Ectodermal cell (in vitro differentiated cells): ENCODE data around the gene CYS1.

ENCODE experiments used
- H3K27ac ChIP-seq: 2 replicates; pipeline ENCODE4 v1.7.0; 2013; ENCODE audit warnings: mild to moderate bottlenecking, low read depth, low read length; ENCODE audit not compliant: insufficient read depth, poor library complexity, severe bottlenecking
- H3K27me3 ChIP-seq: 2 replicates; pipeline ENCODE4 v1.7.0; 2013; ENCODE audit warnings: mild to moderate bottlenecking, low read length; ENCODE audit not compliant: insufficient read depth, control insufficient read depth, poor library complexity, severe bottlenecking
- H3K36me3 ChIP-seq: one replicate; pipeline ENCODE4 v1.7.0; 2013; ENCODE audit warnings: low read length; ENCODE audit not compliant: control insufficient read depth, insufficient read depth
- H3K4me1 ChIP-seq: one replicate; pipeline ENCODE4 v1.7.0; 2013; ENCODE audit warnings: low read length; ENCODE audit not compliant: control insufficient read depth, insufficient read depth
- H3K4me3 ChIP-seq: 2 replicates; pipeline ENCODE4 v1.7.0; 2013; ENCODE audit warnings: low read depth, low read length, control low read depth; ENCODE audit not compliant: insufficient read depth
- H3K9me3 ChIP-seq: 2 replicates; pipeline ENCODE4 v1.7.0; 2013; ENCODE audit warnings: mild to moderate bottlenecking, low read length, moderate library complexity; ENCODE audit not compliant: control insufficient read depth
- WGBS, 2 experiments: methylation state at CpG; one replicate each; pipeline ENCODE4 v1.1.7; 2013; ENCODE audit warnings: missing lambda C conversion rate in 2 of 2; 5-methylcytosine and 5-hydroxymethylcytosine counted together

The CYS1 gene

GRCh38 chr2:10039658-10040410 lies 40.4 kb downstream of the CYS1 start:
- H3K4me1 ChIP-seq = peaks cover 8% of the 10 kb centered on the region
- H3K27ac ChIP-seq = no peak overlapping the region
- peaks cover 5% of the 10 kb centered on the region for H3K27me3 ChIP-seq
- no peaks in the 10 kb centered on the region for H3K9me3 ChIP-seq
- H3K4me3 ChIP-seq = no peak overlapping the region
- no peaks in the 10 kb centered on the region for H3K36me3 ChIP-seq
- WGBS, 2 experiments = 92 to 93% methylated on average over 16 of the region's 16 CpGs

- Histone ChIP-seq H3K4me3 (no peak overlapping the region), H3K9me3 (no peaks in the 10 kb centered on the region), H3K27me3 (peaks cover 5% of the 10 kb centered on the region), H3K36me3 (no peaks in the 10 kb centered on the region), H3K27ac (no peak overlapping the region), H3K4me1 (peaks cover 8% of the 10 kb centered on the region)
Observed at GRCh38 chr2:10038716-10039115, 41.5 kb downstream of the CYS1 start.

- Histone ChIP-seq H3K9me3 (no peaks in the 10 kb centered on the region), H3K4me1 (peaks cover 8% of the 10 kb centered on the region), H3K4me3 (no peak overlapping the region), H3K36me3 (no peaks in the 10 kb centered on the region), H3K27ac (no peak overlapping the region), H3K27me3 (peaks cover 5% of the 10 kb centered on the region)
- 93 to 94% methylated on average over 10 of the region's 10 CpGs for WGBS, 2 experiments
Observed at GRCh38 chr2:10038123-10038522, 42.1 kb downstream of the CYS1 start.

DNA sequence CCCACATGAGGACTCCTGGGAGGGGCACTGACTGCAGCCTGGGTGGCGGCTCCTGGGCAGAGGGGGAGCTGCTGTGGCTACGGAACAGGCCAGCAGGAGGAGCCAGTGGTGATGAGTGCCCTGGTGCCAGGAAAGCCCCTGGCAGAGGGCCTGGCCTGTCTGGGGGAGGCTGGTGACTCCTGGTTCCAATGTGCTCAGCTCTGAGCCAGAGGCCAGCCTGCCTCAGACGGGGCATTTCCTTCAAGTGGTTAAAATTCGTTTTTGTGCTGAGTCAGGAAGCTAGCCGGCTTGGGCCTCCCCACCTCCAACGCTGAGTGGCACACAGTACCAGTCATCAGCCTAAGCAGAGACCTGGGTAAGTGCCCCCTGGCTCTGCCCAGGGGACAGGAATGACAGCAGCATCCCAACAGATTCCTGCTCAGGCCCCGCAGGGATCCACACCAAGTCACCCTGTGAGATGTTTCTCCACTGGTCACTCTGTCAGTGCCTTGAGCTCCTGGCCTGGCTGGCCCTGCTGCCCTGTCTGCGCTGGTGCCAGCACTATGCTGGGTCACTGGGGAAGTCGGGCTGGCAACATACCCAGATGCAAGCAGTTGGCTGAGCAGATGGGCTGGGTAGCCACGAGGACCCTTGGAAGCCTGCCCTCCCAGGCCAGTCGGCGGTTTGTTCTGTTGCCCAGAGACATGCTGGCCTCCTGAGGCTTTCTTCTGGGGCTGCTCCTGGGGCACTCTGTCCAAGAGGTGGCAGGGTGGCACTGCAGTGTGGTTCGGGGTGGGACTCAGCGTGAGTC lies 43.9 kb downstream of the CYS1 start:
- WGBS, 2 experiments = 86 to 90% methylated on average over 14 of the region's 14 CpGs
- Histone ChIP-seq H3K27ac (no peak overlapping the region), H3K27me3 (no peaks in the 10 kb centered on the region), H3K36me3 (no peaks in the 10 kb centered on the region), H3K4me1 (no peaks in the 10 kb centered on the region), H3K4me3 (no peak overlapping the region), H3K9me3 (no peaks in the 10 kb centered on the region)

GRCh38 chr2:10035633-10036032 lies 44.6 kb downstream of the CYS1 start:
- H3K27me3 ChIP-seq = no peaks in the 10 kb centered on the region
- H3K4me3 ChIP-seq = no peak overlapping the region
- WGBS, 2 experiments = 88 to 90% methylated on average over 5 of the region's 5 CpGs
- no peaks in the 10 kb centered on the region for H3K9me3 ChIP-seq
- no peak overlapping the region for H3K27ac ChIP-seq
- H3K36me3 ChIP-seq = no peaks in the 10 kb centered on the region
- no peaks in the 10 kb centered on the region for H3K4me1 ChIP-seq

DNA sequence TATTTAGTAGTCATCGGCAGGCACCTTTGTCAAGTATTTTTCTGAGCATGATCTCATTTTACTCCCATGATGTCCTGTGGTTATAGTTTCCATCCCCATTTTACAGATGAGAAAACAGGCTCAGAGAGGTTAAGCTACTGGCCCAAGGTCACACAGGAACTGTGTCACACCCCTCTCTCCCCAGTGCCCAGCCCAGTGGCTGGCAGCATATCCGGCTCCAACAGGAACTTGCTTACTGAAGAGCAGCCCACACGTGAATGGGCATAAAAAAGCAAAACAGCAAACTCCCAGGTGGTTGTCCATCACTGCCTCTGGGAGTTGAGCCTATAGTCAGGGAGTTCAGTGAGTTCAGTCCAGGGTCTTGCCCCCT lies 45.2 kb downstream of the CYS1 start:
- 90 to 91% methylated on average over 3 of the region's 3 CpGs for WGBS, 2 experiments
- H3K27ac ChIP-seq = no peak overlapping the region
- peaks cover 5% of the 10 kb centered on the region for H3K4me1 ChIP-seq
- H3K9me3 ChIP-seq = no peaks in the 10 kb centered on the region
- no peaks in the 10 kb centered on the region for H3K36me3 ChIP-seq
- no peaks in the 10 kb centered on the region for H3K27me3 ChIP-seq
- H3K4me3 ChIP-seq = no peak overlapping the region

DNA sequence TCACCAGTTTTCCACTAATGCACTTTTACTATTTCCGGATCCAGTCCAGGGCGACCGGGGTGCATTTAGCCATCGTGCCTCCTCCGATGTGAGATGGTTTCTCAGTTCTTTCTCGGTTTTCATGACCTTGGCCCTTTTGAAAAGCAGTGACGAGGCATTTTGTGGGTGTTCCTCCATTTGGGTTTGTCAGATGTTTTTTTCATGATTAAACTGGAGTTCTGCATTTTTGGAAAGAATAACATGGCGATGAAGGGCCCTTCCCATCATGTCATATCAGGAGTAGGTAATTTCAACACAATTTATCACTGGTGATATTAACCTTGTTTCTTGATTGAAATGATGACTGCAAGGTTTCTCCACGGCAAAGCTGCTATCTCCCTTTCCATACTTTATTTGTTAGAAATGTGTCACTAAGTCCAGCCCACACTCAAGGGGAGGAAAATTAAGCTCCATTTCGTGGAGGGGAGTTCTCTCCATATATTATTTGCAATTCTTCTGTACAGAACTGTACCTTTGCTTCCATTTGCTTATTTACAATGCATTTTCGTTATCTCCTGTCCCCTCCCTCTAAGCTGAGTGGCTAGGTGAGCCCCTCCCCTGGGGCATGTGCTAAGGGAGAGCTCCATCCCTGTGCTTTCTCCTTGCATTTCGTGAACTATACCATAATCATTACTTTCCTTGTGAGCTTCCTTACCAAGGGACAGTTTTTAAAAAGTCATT lies 45.7 kb downstream of the CYS1 start:
- no peaks in the 10 kb centered on the region for H3K27me3 ChIP-seq
- 88 to 90% methylated on average over 12 of the region's 12 CpGs for WGBS, 2 experiments
- no peak overlapping the region for H3K4me3 ChIP-seq
- H3K27ac ChIP-seq = no peak overlapping the region
- peaks cover 9% of the 10 kb centered on the region for H3K4me1 ChIP-seq
- H3K9me3 ChIP-seq = no peaks in the 10 kb centered on the region
- H3K36me3 ChIP-seq = no peaks in the 10 kb centered on the region

DNA sequence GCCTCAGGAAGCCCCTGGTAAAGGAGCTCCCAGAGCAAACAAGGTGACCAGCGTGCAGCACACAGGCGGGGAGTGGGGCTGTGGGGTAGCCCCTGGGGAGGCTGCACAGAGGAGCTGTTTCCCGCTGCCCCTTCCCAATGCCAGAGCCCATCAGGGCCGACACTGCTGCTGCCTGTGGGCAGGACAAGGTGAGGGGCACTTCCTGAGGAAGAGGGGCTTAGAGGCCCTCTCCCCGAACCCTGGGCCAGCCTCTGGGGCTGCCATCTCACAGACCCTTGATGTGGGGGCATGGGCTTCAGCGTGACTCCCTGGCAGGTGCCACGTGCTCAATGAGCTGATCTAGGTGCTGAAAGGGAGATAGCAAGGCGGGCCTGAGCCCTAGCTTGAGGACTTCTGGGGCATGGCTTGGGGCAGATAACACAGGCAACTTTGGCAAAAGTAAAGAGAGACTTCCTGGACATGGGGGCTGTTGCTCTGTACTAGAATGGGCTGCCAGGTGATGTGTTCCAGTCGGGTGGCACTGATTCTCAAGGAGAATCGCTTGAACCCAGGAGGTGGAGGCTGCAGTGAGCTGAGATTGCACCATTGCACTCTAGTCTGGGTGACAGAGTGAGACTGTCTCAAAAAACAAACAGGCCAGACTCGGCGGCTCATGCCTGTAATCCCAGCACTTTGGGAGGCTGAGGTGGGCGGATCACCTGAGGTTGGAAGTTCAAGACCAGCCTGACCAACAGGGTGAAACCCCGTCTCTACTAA lies 46.8 kb downstream of the CYS1 start:
- H3K27ac ChIP-seq = no peak overlapping the region
- peaks cover 20% of the 10 kb centered on the region for H3K4me1 ChIP-seq
- no peak overlapping the region for H3K4me3 ChIP-seq
- no peaks in the 10 kb centered on the region for H3K36me3 ChIP-seq
- H3K9me3 ChIP-seq = no peaks in the 10 kb centered on the region
- no peaks in the 10 kb centered on the region for H3K27me3 ChIP-seq
- 85 to 86% methylated on average over 14 of the region's 14 CpGs for WGBS, 2 experiments

- Histone ChIP-seq H3K27me3 (no peaks in the 10 kb centered on the region), H3K4me3 (no peak overlapping the region), H3K4me1 (peaks cover 23% of the 10 kb centered on the region), H3K9me3 (no peaks in the 10 kb centered on the region), H3K36me3 (no peaks in the 10 kb centered on the region), H3K27ac (no peak overlapping the region)
- 89 to 90% methylated on average over 7 of the region's 7 CpGs for WGBS, 2 experiments
Observed at GRCh38 chr2:10032746-10033105, 47.5 kb downstream of the CYS1 start.
